NAMALWA (cell line): ENCODE results near the gene BOLA3.
A peak's percentile ranks its signal among the peaks of the same experiment; 100 is the strongest.
"Not testable (repeated sequence)": the region's sequence is repeated elsewhere in the genome, so short reads cannot be mapped to it uniquely, and the experiment has no call there.

Experiments used
- DNase-seq: peaks from one replicate; pipeline ENCODE4 v3.0.0-alpha.2; 2015; ENCODE audit warnings: low spot score

The BOLA3 gene

DNA sequence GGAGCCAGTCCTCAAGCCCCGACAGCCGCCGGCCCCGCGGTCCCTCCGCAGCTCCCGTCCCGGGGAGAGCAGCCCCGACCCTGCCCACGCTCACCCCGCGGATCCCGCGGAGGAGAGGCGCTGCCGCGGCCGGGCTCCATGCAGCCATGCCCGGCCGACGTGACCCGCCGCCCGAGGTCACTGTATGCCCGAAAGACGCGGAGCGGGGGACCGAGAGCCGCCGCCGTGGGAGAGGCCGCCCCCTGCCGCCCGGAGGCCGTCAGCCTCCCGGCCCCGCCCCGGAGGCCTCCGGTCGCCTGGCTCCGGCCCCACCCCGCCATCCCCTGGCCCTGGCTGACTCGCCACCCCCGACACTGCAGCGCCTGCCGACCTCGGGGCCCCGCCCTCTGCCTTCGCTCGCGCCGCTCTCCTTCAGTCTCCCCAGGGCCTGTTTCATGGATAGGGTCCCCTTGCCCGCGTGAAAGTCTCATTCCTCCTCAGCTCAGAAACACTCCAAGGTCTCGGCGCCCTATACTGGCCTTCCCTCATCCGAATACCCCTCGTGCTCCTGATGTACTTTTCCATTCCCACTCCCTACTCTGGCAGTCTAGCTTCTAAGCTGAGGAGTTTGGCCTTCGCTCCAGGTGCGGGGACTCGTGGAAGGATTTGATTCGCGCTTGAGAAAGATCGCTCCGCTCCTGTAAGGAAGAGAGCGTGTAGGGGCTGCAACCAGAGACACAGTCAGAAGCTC, at the start of gene BOLA3:
Gene BOLA3 (minus strand): TSS at position 186 of the 730 bp plus-strand sequence. CDS start 38 bp downstream, at position 148.
- peak; percentile 88 for DNase-seq

GRCh38 chr2:74197049-74197448, 49.3 kb upstream of the BOLA3 start:
- DNase-seq: no peak

DNA sequence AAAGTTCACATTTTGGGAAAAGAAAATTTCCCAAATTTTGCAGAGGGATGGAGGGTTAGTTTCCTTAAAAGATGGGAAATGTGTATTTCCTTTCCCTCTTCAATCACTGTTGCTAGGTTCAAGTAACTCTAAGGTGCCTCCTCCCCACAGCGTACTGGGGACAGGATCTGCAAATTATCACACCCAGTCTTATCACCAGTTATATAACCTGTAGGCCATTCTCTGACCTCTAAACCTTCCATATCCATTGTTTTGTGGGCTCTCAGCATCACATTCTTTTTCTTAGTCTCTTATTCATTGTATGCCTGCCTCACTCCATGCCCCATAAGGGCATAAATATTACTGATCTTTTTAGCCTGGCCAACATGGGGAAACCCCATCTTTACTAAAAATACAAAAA, 47.1 kb upstream of the BOLA3 start:
- no peak for DNase-seq

- DNase-seq: no peak
These were observed 44.1 kb upstream of the BOLA3 start for GRCh38 chr2:74191596-74192380.

DNA sequence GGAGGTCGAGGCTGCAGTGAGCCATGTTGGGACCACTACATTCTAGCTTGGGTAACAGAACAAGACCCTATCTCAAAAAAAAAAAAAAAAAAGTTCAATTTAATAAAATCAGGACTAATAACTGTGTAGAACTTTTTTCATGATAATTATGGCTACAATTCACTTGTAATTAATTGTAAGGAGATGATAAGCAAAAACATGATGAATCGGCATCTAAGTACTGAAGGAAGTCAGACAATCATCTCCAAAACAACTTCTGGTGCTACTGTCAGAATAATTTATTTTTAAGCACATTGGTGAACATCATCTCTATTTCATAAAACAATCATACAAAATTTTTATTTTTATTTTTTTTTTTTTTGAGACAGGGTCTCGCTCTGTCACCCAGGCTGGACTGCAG, 41.0 kb upstream of the BOLA3 start:
- DNase-seq: no peak

DNA sequence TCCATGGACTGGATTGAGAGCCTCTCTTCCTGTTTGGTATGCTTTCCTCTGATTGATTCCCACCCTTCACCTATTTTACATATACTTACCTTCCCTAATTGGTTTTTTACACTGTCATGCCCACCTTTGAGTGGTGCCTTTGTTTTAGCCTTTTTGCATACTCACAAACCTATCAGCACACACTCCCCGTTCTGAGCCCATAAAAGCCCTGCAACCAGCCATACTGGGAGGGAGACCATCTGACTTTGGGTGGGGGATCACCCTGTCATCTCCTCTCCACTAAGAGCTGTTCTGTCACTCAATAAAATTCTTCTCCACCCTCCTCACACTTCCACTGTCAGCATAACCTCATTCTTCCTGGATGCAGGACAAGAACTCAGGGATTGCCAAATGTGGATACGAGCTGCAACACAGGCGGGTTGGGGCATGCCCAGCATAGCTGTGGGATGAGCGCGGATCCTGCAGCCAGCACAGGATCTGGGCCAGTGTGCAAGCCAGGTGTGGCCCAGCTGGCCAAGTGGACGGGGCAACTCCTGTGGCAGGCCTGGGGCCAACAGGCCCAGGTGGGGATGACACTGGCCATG, 40.4 kb upstream of the BOLA3 start:
- DNase-seq: no peak

GRCh38 chr2:74186706-74187105, 39.0 kb upstream of the BOLA3 start:
- DNase-seq: not testable (repeated sequence)

GRCh38 chr2:74186038-74186437, 38.3 kb upstream of the BOLA3 start:
- peak; percentile 87 for DNase-seq

GRCh38 chr2:74183878-74184277, 36.2 kb upstream of the BOLA3 start:
- DNase-seq: no peak

GRCh38 chr2:74181739-74182138, 34.0 kb upstream of the BOLA3 start:
- DNase-seq: peak; percentile 96

- no peak for DNase-seq
These were observed 31.6 kb upstream of the BOLA3 start for GRCh38 chr2:74179063-74179865.

DNA sequence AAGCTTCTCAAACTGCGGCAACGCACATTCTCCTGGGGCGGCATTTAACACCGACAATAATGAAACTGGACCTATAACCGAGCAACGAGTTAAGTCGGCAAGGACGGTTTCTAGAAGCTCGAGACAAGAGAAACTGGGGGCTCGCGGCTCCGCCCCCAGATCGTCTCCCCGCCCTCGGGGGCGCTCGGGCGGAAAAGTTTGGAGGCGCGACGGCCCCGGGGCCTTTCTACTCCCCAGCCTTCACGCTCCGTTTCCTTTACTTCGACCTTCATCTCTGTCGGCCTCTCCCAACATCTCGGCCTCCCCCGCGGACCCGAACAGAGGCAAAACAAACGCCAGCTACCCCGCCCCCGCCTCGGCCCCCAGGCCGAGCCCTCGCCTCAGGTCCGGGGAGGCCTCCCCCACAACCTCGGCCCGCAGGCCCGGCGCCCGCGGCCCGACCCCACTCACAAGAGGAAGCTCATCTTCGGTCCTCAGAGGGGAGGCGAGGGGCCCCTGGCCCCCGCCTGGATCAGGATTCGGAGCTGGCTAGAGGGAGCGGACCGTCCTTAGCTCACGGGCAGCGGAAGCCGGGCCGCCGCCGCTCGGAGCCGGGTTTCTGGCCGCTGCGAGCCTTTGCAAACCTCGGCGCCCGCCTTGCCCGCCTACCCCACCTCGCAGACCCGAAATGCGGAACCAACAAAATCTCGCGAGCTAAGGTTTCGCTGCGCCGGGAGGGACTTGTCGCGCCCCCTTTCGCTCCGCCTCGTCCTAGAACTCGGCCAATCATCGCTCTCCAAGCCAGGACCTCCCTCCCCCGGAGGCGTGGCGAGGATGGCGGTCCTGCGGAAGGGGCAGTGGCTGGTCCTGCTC, 30.7 kb upstream of the BOLA3 start, which contains the start of gene MOB1A:
Gene MOB1A (minus strand): TSS at position 669 of the 852 bp plus-strand sequence. CDS start 205 bp downstream, at position 464.
- peak; percentile 99 for DNase-seq

GRCh38 chr2:74177696-74178095, 30.0 kb upstream of the BOLA3 start:
- no peak for DNase-seq

DNA sequence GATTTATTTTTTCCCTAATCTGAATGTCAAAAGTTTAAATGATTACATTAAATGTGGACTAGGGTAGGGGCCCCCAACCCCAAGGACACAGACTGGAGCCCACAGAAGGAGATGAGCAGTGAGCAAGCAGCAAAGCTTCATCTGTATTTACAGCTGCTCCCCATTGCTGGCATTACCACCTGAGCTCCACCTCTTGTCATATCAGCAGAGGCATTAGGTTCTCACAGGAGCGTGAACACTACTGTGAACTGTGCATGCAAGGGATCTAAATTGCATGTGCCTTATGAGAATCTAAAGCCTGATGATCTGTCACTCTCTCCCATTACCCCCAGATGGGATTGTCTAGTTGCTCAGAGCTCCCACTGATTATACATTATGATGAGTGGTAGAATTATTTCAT, 27.2 kb upstream of the BOLA3 start:
- no peak for DNase-seq

DNA sequence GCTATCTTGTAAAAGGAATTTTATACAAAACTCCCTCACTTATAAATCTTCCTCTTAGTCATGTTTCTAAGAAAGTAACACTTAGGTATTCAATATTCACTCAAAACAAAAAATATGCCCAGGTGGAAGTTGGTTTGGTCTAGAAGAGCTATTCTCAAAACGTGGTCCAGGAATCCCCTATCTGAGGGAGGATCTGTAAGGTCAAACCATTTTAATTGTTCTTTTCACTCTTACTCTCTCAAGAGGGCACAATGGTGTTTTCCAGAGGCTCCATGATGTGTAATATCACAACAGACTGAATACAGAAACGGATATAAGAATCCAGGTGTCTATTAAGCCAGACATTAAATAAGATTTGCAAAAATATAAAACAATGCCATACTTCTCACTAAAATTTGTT, 21.0 kb upstream of the BOLA3 start:
- no peak for DNase-seq

DNA sequence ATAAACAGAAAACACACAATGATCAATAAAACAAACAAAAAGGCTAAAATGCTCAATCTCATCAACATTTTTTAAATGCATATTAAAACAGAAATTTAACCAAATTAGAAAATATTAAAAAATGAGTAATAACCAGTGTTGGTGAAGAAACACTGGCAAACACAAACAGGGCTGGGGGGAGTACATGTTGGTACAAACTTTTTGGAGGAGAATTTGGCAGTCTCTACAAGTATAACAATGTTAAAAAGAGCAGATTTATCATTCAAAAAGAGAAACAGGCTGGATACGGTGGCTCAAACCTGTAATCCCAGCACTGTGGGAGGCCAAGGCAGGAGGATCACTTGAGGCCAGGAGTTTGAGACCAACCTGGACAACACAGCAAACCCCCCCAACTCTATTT, 17.0 kb upstream of the BOLA3 start:
- no peak for DNase-seq

- DNase-seq: no peak
These were observed 15.2 kb upstream of the BOLA3 start for GRCh38 chr2:74162951-74163350.

- DNase-seq: no peak
These were observed 8.1 kb upstream of the BOLA3 start for GRCh38 chr2:74155830-74156229.

GRCh38 chr2:74152954-74153353, 5.2 kb upstream of the BOLA3 start:
- no peak for DNase-seq

DNA sequence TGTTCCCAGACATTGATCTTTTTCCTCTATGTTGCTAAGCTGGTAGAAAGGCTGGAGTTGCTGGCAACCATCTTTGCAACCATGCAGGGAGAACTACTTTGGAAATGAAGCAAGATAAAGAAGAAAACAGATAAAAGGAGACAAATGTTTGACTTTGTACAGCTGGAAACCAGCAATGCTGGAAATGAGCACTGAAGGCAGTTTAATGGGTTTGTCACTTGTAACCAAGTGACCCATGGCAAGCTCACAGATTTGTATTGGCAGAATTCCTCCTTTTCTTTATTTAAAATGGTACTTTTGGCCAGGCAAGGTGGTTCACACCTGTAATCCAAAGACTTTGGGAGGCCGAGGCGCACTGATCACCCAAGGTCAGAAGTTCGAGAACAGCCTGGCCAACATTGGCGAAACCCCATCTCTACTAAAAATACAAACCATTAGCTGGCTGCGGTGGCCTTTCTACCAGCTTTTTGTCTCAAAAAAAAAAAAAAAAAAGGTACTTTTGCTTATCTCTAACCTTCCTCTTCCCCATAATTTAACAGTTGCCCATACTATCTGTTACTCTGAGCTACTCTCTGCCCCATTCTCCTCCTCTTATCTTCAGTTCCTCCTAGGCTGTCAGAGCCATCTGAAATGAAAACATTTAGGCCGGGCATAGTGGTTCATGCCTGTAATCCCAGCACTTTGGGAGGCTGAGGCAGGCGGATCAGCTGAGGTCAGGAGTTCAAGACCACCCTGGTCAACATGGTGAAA, 2.0 kb upstream of the BOLA3 start:
- DNase-seq: no peak

GRCh38 chr2:74149247-74149525, 1.5 kb upstream of the BOLA3 start:
- no peak for DNase-seq
